ENCODE measurements around the gene OST4.

DNA sequence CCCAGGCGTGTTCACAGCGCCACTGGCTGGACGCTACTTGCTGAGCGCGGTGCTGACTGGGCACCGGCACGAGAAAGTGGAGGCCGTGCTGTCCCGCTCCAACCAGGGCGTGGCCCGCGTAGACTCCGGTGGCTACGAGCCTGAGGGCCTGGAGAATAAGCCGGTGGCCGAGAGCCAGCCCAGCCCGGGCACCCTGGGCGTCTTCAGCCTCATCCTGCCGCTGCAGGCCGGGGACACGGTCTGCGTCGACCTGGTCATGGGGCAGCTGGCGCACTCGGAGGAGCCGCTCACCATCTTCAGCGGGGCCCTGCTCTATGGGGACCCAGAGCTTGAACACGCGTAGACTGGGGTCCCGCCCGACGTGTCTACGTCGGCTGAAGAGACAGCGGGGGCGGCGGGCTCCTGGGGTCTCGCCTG, 14.2 kb upstream of the OST4 start:
- TF ChIP-seq, protein P1, sequence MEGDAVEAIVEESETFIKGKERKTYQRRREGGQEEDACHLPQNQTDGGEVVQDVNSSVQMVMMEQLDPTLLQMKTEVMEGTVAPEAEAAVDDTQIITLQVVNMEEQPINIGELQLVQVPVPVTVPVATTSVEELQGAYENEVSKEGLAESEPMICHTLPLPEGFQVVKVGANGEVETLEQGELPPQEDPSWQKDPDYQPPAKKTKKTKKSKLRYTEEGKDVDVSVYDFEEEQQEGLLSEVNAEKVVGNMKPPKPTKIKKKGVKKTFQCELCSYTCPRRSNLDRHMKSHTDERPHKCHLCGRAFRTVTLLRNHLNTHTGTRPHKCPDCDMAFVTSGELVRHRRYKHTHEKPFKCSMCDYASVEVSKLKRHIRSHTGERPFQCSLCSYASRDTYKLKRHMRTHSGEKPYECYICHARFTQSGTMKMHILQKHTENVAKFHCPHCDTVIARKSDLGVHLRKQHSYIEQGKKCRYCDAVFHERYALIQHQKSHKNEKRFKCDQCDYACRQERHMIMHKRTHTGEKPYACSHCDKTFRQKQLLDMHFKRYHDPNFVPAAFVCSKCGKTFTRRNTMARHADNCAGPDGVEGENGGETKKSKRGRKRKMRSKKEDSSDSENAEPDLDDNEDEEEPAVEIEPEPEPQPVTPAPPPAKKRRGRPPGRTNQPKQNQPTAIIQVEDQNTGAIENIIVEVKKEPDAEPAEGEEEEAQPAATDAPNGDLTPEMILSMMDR (conservative IDR thresholded peaks at IDR 0.05): no peak
- no peak for TF ChIP-seq ZFX (IDR thresholded peaks at IDR 0.05)

Measured in C4-2B (cell line).